Measurements from ENCODE around the gene ABLIM2.
"Not testable (repeated sequence)": the region's sequence is repeated elsewhere in the genome, so short reads cannot be mapped to it uniquely, and the experiment has no call there.

The ABLIM2 gene

DNA sequence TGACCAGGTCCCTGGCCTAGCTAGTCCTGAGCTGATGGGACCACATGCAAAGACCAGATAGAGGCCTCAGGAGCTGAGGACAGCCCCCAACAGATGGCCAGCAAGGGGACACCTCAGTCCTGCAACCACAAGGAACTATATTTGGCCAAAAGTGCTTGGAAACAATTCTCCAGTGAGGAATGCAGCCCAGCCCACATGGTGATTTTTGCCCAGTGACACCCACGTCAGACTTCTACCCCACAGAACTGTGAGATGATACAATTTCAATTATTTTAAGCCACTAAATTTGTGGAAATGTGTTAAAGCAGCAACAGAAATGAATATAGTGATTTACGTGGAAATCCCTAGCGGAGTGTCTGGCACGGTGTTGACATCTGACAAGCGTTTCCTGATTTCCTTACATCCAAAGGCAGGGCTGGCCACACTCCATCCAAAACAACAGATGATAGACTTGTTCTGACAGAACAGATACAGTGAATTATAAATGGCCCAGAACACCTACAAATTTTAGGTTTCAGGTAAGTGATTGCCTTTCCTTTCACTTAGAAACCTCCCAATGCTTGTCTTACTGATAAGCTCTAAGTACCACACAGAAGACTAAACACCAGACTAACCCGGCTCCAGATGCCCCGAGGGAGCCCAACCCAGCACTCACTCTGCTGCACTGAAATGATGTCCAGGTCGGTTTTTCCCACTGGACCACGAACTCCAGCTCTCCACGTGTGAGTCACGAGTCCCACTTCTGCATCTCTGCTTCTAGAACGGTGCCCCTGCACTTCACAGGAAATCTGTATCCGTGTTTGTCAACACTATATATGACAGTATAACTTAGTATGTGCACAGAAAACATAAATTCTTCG lies 224.7 kb downstream of the ABLIM2 start:
- DNase-seq (ENCODE audit: low spot score), result no peak

DNA sequence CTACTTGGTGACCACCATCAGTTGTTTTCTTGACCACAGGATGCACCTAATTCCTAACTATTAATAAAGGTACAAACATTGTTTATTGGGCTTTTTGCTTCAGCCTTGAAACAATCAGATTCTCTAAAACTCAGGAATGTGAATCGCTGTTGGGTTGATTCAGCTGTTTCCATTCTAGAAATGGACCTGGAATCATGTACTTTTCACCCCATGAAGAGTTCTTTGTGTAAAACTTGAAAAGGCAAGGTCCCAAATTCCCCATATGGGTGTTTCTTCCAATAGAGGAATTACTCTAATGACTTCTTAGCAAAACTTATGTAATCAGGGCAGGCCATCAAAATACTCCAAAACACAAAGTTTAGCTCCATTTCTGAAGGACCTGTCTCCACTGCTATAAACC lies 226.3 kb downstream of the ABLIM2 start:
- no peak for DNase-seq (ENCODE audit: low spot score)

DNA sequence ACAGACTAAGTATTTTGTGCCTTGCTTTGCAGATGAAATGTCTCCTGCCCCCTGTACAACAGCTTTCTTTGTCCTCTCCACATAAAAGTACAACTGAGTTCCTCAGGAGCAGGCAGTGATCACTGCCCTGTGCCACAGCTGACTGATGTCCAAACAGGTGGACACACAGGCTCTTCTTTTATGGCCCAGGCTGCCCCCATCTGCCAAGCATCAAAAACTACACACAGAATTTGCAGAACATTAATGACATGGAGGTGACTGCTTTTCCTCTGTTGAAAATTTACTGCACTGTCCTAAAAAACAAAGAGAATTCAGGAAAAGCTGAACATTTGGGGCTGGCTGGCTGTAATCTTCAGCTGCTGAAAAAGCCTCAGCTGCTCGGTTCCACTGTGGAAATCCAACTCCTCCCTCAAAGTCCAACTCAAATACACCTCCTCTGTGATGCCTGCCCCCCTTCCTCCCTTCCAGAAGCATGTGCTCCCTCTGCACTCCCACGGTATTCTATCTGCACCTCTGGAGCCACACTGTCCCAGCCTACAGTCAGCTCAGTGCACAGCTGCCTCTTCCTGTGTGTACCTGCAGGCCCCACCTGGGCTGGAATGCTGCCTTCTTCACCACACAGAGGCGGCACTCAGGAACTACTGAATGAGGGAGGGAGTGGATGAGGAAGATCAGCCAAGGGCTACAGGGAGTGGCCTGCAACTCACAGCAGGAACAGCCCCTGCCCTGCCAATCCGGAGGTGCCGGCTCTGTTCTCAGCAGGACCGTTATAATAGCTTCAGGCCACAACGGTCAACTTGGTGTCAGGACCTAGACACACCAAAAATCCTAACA lies 229.3 kb downstream of the ABLIM2 start:
- DNase-seq (ENCODE audit: low spot score), result no peak

DNA sequence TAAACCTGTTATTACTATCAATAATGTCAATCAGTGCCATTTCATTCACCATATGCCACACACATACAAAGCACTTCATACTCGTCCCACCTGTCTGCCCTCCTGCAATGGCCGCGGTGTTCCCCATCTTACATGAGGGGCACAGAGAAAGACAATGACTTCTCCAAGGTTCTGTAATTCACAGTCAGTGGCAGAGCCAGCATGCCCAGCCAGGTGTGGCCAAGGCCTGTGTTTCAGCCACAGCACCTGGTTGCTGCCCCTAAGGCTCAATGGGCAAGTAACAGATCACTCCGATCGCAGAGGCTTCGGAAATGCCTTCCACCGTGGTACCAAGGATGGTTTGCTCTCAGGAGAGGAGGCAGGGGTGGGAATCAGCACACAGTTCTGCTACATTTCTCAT lies 229.9 kb downstream of the ABLIM2 start:
- no peak for DNase-seq (ENCODE audit: low spot score)

DNA sequence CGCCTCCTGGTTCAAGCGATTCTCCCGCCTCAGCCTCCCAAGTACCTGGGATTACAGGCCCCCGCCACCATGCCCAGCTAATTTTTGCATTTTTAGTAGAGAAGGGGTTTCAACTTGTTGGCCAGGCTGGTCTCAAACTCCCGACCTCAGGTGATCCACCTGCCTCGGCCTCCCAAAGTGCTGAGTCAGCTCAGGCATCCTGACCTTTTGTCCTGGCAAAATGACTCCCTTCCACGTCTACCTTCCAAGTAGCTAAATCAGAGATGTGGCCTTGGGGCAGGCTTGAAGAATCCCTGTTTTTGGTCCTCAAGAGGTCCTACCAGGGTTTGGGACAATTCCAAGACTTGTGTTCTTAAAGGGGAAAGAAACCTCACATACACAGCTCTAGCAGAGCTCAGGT lies 231.8 kb downstream of the ABLIM2 start:
- DNase-seq (ENCODE audit: low spot score), result no peak

DNA sequence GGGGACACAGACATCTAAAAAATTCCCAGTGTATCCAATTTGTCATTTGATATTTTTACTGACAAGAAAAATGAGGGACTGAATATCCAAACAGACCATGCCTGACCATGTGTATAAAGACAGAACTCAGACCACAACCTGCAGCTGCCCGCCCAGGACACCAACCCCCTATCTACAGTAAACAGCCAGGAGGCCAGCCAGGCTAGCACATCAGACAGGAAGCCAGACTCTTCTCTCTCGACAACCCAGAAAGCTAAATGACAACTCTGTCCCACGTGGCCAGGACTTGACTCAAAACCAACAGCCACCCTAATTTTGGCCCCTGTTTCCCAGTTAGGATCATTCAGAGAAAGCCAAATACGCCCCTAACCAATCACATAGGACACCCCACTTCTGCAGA lies 234.0 kb downstream of the ABLIM2 start:
- DNase-seq (ENCODE audit: low spot score), result no peak

DNA sequence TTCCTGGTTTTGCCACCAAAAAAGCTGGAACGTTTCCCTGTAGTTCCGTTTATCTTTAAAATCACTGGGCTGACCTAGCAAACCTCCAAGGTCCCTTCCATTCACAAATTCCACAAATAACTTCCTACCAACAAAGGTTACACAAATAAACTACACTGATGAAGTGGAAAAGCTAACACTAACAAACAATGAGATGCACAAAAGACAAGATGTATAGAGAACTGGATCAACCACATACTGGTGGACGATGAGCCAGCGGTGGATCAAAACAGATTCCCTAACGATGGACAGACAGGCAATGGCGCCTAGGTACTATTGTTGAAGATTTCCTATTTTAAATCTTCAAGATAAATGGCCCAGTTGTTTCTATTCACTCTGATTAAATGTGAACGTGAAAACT lies 234.4 kb downstream of the ABLIM2 start:
- no peak for DNase-seq (ENCODE audit: low spot score)

DNA sequence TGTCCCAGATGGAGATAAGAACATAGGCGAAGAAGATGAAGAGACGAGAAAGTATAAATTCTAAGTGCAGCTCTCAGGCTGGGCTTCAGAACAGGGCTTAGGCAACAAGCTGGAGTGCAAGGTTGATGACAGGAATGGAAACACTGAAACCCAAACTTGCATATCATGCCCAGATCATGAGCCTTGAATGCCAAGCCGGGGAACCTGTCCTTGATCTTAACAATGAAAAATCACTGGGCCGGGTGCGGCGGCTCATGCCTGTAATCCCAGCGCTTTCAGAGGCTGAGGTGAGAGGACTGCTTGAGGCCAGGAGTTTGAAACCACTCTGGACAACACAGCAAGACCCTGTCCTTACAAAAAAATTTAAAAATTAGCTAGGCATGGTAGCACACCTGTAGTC lies 236.1 kb downstream of the ABLIM2 start:
- no peak for DNase-seq (ENCODE audit: low spot score)

DNA sequence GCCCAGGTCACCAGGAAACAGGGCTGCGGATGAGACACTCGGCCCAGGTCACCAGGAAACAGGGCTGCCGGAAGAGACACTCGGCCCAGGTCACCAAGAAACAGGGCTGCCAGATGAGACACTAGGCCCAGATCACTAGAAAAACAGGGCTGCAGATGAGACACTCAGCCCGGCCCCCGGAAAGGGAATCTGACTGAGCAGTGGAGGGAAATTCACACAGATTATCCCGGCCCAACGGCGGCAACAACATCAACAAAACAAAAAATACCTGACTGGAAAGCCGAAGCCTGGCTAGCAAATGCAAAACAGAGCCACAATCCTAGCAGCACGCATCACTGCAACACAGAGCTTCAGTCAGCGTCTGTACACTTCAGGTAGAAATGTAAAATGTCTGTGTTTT lies 239.6 kb downstream of the ABLIM2 start:
- no peak for DNase-seq (ENCODE audit: low spot score)

DNA sequence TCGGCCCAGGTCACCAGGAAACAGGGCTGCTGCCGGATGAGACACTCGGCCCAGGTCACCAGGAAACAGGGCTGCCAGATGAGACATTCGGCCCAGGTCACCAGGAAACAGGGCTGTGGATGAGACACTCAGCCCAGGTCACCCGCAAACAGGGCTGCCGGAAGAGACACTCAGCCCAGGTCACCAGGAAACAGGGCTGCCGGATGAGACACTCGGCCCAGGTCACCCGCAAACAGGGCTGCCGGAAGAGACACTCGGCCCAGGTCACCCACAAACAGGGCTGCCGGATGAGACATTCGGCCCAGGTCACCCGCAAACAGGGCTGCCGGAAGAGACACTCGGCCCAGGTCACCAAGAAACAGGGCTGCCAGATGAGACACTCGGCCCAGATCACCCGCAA lies 240.4 kb downstream of the ABLIM2 start:
- DNase-seq (ENCODE audit: low spot score), result not testable (repeated sequence)

DNA sequence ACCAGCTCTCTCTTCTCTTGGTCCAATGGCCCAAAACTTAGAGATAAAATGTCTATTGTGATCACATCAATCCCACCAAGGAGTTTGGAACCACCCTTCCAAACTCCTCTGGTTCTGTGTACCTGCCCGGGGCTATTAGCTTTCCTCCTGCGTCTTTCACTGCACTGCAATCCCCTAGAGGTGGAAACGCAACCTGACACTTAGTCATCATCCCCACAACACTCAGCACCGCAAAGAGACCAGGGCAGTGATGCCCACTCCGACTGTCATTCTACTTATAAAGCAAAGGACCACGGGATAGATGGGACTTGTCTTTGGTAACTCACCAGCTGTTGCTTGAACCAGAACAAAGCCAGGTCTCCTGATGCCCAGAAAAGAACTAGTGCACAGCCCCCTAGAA lies 240.9 kb downstream of the ABLIM2 start:
- no peak for DNase-seq (ENCODE audit: low spot score)

DNA sequence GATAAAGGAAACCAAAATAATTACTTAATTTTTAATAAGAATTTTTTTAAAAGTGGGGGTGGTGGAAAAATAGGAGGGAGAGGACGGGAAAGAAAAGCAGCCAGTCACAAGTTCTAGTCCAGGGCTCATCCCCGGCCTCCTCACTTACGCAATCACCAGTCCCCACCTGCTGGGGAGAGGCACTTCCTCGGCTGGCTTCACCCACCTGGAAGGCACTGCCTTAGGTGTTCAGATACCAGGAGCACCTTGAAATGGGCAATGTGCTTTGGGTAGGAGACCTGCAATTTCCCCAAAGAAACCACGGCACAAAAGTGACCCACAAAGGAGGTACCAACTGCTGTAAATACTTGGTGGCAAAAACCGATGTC lies 242.8 kb downstream of the ABLIM2 start:
- DNase-seq (ENCODE audit: low spot score), result no peak

Measured in CD4-positive, alpha-beta T cell treated with Interleukin-15 for 4 hours (primary cell).